Stimulated activated CD8-positive, alpha-beta memory T cell treated with anti-CD3 and anti-CD28 coated beads, Interleukin-12 subunit alpha, Interleukin-12 subunit beta, amount 100 ng/mL, for 4 hours (primary cell): Measurements from ENCODE around the gene PPP2R3A.
A peak's percentile ranks its signal among the peaks of the same experiment; 100 is the strongest.
"Not testable (repeated sequence)": the region's sequence is repeated elsewhere in the genome, so short reads cannot be mapped to it uniquely, and the experiment has no call there.

Experiments used
- DNase-seq: peaks from one replicate; pipeline ENCODE4 v3.0.0-alpha.2; 2020; ENCODE audit warnings: low read depth

The PPP2R3A gene, protein sequence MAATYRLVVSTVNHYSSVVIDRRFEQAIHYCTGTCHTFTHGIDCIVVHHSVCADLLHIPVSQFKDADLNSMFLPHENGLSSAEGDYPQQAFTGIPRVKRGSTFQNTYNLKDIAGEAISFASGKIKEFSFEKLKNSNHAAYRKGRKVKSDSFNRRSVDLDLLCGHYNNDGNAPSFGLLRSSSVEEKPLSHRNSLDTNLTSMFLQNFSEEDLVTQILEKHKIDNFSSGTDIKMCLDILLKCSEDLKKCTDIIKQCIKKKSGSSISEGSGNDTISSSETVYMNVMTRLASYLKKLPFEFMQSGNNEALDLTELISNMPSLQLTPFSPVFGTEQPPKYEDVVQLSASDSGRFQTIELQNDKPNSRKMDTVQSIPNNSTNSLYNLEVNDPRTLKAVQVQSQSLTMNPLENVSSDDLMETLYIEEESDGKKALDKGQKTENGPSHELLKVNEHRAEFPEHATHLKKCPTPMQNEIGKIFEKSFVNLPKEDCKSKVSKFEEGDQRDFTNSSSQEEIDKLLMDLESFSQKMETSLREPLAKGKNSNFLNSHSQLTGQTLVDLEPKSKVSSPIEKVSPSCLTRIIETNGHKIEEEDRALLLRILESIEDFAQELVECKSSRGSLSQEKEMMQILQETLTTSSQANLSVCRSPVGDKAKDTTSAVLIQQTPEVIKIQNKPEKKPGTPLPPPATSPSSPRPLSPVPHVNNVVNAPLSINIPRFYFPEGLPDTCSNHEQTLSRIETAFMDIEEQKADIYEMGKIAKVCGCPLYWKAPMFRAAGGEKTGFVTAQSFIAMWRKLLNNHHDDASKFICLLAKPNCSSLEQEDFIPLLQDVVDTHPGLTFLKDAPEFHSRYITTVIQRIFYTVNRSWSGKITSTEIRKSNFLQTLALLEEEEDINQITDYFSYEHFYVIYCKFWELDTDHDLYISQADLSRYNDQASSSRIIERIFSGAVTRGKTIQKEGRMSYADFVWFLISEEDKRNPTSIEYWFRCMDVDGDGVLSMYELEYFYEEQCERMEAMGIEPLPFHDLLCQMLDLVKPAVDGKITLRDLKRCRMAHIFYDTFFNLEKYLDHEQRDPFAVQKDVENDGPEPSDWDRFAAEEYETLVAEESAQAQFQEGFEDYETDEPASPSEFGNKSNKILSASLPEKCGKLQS (N-terminal part only)

GRCh38 chr3:135965506-135966270 is at the start of gene PPP2R3A:
PPP2R3A (plus strand) TSS chr3:135965728; CDS start chr3:136001499, 35,771 bp downstream.
- peak; percentile 54 for DNase-seq

- no peak for DNase-seq
Observed at GRCh38 chr3:135916310-135916709, 49.2 kb upstream of the PPP2R3A start.

DNA sequence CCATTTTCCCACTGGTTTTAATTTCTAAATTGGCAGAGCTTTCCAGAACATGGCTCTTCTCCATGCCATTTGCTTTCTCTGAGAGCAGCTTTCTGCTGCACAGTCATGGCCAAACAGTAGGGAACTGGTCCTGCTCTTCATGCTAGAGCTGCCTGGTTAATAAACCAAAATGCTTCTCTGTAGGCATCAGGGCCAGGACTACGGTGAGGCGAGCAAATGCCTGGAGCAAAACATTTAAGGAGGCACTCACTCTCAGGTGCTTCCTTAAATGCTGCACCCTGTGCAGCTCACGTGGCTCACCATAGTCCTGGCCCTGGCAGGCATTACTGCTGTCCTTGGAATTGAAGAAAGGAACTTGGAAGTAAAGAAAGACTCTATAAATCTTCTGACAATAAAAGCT is 48.5 kb upstream of the PPP2R3A start:
- DNase-seq, result no peak

- DNase-seq, result no peak
Observed at GRCh38 chr3:135917927-135918597, 47.5 kb upstream of the PPP2R3A start.

- no peak for DNase-seq
Observed at GRCh38 chr3:135918600-135918999, 46.9 kb upstream of the PPP2R3A start.

DNA sequence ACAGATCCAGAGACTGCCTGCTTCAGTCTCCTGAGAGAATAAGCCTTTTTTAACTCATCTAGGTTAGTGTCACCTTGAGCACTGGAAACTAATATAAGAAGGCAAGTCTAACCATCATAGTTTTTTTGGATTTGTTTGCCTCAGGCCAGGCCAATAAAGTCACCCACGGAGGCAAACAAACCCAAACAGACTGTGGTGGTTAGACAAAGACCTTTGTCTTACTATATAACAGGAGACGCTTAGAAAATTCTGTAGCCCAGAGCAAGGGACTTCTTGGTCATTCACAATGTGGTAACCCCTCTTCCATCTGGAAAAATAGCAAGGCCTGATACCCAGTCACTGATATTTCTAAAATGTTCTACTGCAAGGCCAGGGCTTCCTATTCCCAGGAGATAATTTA is 45.3 kb upstream of the PPP2R3A start:
- DNase-seq, result no peak

DNA sequence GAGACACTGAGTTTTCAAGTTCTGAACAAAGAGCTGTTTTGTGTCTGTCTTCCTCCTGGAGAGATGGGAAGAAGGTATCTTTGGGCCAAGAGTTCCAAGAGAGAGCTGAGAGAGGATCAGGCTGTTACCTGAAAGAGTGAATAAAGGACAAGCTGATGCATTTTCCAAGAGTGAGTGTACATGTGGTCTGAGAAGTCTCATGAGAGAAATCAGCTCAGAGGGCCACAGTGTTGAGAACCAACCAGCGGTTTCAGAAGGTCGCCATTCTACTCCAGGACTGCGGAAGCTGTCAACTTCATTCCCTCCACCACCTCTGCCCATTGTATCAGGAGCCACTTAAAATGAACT is 42.7 kb upstream of the PPP2R3A start:
- DNase-seq, result no peak

DNA sequence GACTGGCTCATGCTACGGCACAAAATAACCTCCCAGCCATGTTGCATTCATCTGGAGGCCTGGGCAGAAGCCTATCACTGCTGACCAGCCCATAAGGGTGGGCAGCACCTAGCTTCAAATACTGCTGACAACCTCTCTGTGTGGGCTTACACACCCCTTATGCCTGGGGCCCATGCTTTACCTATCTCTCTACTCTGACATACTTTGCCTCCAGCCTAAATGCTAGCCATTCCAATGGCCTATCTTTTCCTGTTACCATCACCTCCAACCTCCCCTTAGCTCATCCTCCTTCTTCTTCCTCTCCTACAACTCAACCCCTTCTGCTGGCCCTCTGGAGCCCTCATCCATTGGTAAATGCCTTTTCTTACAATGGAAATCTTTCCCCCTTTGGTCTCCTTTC is 41.0 kb upstream of the PPP2R3A start:
- DNase-seq, result no peak

- no peak for DNase-seq
Observed at GRCh38 chr3:135926664-135927063, 38.9 kb upstream of the PPP2R3A start.

DNA sequence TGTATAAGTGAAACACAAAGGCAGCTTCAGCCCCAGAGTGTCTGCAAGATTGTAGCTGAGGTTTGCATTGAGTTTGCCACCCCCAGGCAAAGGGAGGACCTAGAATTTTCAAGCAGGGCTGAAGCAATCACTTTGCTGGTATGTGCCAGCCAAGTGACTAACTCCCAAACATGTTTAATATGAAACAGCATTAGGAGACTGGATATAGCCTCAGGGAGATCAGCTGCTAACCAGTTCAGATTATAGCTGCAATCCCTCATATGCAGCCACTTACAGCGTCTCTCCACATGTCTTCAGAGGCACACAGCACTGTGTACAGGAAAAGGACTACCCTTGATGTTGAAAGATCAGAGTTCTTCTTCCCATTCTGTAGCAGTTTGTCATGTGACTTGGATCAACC is 38.4 kb upstream of the PPP2R3A start:
- no peak for DNase-seq

GRCh38 chr3:135929670-135930069 is 35.9 kb upstream of the PPP2R3A start:
- DNase-seq, result no peak

GRCh38 chr3:135930255-135930654 is 35.3 kb upstream of the PPP2R3A start:
- DNase-seq, result no peak

- DNase-seq, result not testable (repeated sequence)
Observed at GRCh38 chr3:135935171-135935570, 30.4 kb upstream of the PPP2R3A start.

DNA sequence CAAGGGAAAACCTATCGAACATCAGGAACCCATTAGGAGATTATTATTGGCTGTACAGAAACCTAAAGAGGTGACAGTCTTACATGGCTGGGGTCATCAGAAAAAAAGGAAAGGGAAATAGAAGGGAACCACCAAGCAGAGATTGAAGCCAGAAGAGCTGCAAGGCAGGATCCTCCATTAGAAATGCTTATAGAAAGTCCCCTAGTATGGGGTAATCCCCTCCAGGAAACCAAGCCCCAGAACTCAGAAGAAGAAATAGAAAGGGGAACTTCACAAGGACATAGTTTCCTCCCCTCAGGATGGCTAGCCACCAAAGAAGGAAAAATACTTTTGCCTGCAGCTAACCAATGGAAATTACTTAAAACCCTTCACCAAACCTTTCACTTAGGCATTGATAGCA is 27.8 kb upstream of the PPP2R3A start:
- DNase-seq, result not testable (repeated sequence)

DNA sequence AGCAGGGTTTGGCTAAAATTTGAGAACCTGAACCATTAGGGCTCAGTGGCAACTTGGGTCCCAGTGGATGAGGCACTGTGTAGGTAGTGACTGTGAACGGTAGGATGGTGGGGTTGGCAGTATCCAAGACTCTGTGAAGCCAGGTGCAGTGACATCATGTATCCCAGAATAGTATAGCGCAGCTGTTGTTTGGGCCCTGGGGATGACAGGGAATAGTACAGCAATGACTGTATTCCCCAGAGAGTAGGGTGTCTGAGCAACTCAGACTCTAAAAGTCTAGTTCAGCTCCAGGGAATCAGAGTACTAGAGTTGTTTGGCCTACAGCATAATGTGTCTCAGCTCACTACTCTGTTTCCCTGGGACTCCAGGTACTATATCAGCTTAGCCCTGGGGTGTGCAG is 20.7 kb upstream of the PPP2R3A start:
- no peak for DNase-seq

- DNase-seq, result no peak
Observed at GRCh38 chr3:135950941-135951340, 14.6 kb upstream of the PPP2R3A start.

GRCh38 chr3:135964160-135964955 is 1.2 kb upstream of the PPP2R3A start:
- DNase-seq, result no peak

- no peak for DNase-seq
Observed at GRCh38 chr3:135965129-135965505, 411 bp upstream of the PPP2R3A start.

DNA sequence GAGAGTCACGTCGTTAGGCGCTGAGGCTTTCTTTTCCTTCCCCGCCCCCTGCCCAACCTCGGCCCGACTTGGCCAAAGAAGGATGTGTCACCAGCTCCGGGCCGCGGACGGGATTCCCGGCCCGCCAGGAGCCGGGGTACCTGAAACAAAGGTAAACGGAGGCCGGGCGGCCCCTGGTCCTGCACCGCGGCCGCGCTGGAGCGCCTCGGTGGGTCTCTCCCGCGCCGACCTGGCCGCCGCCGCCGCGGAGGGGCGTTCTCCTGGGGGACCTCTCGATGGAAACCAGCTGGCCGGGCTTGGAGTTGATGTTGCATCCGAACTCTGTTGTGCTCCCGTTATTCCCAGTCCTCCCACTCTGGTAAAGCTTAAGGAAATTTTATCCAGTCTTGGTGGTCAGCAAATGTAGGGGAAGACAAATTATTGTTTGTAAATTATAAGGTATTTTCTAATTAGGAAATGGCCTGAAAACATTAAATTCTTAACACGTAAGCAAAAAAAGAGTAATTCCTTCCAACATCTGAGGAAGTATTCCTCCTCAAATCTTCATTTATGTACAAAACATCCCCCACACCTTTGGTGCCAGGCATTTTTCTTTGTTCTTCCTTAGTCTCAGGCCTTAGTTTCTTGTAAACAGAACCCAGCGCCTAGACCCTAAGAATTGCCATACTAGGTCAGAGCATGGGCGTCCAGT is 888 bp downstream of the PPP2R3A start:
- DNase-seq, result no peak

GRCh38 chr3:135966962-135967274 is 1.4 kb downstream of the PPP2R3A start:
- DNase-seq, result no peak
